NAMALWA (cell line): Measurements from ENCODE around the gene ZNF784.

ENCODE experiments used
- DNase-seq: peaks from one replicate; pipeline ENCODE4 v3.0.0-alpha.2; 2015; ENCODE audit warnings: low spot score

ZNF784 gene

GRCh38 chr19:55643003-55643886 lies 18.9 kb upstream of the ZNF784 start, which contains the start of gene ZNF581:
TSS of gene ZNF581 (plus strand) at chr19:55643649. CDS start at chr19:55644572, 923 bp downstream.
- peak; percentile 87 for DNase-seq

DNA sequence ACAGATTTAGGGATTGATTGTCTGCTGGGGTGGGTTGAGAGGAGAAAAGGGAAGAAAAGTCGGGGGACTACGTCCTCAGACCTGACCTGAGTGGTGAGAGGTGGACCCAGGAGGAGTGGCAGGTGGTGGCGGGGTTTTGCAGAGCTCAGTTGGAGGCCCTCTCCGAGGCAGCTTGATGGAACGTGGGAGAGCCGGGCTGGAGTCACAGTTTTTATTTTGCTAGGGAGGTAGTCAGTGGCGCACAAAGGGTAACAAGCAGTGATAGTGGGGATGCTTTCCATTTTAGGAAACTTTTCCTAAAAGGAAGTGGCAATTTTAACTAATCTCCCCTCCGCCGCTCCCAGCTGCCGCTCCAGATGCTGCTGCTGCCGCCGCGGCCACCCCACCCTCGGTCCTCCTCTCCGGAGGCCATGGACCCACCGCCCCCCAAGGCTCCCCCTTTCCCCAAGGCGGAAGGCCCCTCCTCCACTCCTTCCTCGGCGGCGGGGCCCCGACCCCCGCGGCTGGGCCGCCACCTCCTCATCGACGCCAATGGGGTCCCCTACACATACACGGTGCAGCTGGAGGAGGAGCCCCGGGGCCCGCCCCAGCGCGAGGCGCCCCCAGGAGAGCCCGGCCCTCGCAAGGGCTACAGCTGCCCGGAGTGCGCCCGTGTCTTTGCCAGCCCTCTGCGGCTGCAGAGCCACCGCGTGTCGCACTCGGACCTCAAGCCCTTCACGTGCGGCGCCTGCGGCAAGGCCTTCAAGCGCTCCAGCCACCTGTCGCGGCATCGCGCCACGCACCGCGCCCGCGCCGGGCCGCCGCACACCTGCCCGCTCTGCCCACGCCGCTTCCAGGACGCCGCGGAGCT lies 18.0 kb upstream of the ZNF784 start:
- peak; percentile 68 for DNase-seq

DNA sequence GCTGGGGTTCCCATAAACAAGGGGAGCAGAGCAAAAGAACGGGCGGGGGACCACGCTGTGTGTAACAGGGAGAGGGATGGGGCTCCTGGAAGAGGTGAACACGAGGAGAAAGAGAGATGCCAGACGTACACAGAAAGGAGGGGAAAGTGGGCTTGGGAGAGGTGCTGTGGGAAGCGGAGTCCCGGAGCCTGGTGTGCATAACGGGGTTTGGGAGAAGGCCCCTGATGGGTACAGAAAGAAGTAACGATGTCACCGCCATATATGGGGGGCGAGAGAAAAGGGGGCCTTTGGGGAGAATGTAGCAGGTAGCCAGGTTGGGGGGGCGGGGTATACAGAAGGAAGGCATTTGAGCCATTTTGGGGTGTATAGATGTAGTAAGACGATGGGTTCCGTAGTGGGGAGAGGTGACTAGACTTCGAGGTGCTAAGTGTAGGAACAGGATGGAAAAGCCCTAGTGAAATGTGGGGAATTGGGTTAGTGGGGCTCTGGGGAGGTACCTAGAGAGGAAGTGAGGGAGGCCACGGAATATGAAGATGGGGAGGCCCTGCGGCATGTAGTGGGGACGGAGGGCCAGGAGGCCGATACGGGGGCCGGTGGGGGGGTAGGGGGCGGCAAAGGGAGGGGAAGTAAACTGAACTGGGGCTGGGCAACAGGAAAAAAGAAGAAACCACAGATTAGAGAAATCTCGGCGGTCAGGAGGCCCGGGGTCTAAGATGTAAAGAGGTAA lies 17.2 kb upstream of the ZNF784 start:
- DNase-seq: peak; percentile 55

GRCh38 chr19:55640577-55641425 lies 16.4 kb upstream of the ZNF784 start, which contains the start of gene ZNF580:
TSS of gene ZNF580 (plus strand) at chr19:55641002. CDS start at chr19:55642509, 1,507 bp downstream.
- DNase-seq: peak; percentile 65

DNA sequence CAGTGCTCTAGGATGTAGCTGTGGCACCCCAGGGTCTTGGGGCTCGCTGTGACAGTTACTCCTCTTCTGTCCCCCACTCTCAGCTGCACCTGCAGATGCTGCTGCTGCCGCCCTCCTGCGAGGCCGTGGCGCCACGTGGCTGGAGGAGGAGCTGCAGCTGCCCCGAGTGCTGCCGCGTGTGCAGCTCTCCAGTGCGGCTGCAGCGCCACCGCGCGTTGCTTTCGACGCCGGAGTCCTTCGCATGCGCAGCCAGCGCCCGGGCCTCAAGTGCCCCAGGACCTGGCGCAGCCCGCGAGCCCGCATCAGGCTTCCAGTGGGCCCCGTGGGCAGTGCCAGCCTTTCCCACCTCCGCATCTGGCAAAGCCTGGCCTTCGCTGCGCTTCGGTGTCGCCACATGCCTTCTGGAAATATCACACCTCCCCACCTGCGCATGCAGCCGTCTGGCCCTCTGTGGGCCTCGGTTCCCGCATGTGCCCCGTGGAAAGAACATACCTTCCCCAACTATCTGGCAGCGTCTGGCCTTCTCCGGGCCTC lies 15.7 kb upstream of the ZNF784 start:
- DNase-seq: peak; percentile 79

GRCh38 chr19:55638864-55639359 lies 14.5 kb upstream of the ZNF784 start:
- DNase-seq: peak; percentile 94

GRCh38 chr19:55637534-55637933 lies 13.2 kb upstream of the ZNF784 start:
- DNase-seq: no peak

DNA sequence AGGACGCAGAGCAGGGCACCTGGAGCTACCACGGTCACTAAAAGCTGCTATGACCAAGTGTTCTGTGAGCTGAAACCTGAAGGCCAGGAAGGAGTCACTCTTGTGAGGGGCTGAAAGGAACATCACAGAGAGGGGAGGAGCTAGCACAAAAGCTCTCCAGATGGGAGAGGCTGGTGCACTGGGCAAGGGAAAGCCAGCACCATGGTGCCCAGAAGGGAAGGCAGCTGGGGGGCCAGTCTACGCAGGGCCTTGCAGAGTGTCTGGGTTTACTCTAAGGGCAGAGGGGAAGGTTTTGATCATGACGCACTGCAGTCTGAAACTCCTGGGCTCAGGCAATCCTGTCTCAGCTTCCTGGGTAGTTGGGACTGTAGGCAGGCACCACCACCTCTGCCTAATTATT lies 12.4 kb upstream of the ZNF784 start:
- no peak for DNase-seq

- no peak for DNase-seq
Observed at GRCh38 chr19:55635856-55636440, 11.6 kb upstream of the ZNF784 start.

- DNase-seq: no peak
Observed at GRCh38 chr19:55635334-55635717, 11.0 kb upstream of the ZNF784 start.

GRCh38 chr19:55633861-55634260 lies 9.5 kb upstream of the ZNF784 start:
- no peak for DNase-seq

- DNase-seq: peak; percentile 96
Observed at GRCh38 chr19:55632463-55632834, 8.1 kb upstream of the ZNF784 start.

DNA sequence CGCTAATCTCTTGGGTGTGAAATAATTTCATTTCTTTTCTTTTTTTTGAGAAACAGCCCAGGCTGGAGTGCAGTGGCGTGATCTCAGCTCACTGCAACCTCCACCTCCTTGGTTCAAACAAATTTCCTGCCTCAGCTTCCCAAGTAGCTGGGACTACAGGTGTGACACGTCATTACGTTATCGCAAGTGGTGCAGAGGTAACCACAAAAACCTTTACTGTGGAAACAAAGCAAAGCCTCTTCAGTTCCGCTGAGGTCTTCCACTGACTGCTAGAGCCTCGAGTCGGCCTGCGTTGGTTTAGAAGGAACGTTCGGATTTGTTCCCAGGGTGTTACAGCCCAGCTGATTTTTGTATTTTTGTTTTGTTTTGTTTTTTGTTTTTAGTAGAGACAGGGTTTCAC lies 2.0 kb upstream of the ZNF784 start:
- no peak for DNase-seq

DNA sequence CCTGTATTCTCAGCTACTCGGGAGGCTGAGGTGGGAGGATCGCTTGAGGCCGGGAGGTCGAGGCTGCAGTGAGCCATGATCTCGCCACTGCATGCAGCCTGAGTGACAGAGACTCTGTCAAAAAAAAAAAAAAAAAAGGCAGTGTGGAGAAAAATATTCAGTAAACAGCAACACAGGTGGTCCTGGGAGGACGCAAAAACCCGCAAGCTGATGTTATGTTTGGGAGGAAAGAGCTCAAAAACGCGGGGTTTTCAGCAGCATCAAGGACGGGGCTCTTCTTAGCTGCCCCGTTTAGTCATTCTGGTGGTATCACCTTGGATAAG lies 599 bp upstream of the ZNF784 start:
- DNase-seq: no peak

DNA sequence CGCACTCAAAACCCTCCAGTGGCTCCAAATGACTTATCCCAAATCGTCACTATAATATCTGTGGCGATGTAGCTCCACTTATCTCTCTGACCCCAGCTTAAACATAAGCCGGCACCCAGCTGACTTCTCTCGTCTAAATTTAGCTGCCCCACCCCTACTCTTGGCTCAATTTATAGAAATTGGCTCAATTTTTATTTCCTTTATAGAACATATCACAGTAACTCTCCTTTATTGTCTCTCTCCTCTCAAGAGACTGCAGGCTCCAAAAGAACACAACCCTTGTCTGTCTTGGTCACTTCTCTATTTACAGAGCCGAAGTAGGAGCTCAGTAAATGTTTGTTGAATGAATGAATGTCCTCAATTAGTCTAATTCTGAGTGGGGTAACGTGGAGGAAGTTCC lies 805 bp downstream of the ZNF784 start:
- DNase-seq: no peak

- no peak for DNase-seq
Observed at GRCh38 chr19:55623130-55623529, 1.2 kb downstream of the ZNF784 start.

- no peak for DNase-seq
Observed at GRCh38 chr19:55622242-55622969, 2.0 kb downstream of the ZNF784 start.

GRCh38 chr19:55621673-55622231 lies 2.6 kb downstream of the ZNF784 start:
- DNase-seq: no peak

DNA sequence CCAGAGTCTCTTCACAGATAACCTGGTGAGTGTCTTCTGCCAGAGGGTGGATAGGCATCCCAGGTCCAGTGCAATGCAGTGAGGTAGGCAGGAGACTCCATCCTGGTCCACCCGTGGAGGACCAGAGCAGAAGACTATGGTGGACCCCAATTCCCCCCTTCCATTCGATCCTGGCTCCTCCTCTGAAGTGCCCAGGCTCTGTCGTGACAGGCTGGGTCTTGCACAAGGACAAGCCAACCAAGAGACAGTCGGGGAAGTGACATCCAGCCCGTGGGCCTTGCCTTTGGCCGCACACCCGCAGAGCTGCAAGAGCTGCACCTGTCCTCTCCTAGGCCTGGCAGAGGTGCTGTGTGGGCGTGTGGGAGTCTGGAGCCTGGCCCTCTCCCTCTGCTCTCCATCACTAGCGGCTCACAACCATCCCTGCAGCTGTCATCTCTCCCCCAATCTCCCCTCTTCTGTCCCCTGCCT lies 3.1 kb downstream of the ZNF784 start:
- no peak for DNase-seq
